Upper lobe of right lung (tissue), 1 donor: ENCODE data around the gene ZNF385C. TPM values are rescaled to one million over a fixed set of nuclear protein-coding genes. Genes with fewer than 3 reads are reported as not detected.

Experiments used
- ATAC-seq: fragments of 200-7000 bp; cut with Tn5 transposase; one replicate; pipeline ENCODE4 v1.9.1; 2020; ENCODE audit warnings: mild to moderate bottlenecking, moderate library complexity
- DNase-seq: peaks from one replicate; pipeline ENCODE4 v3.0.0-alpha.2; 2020
- H3K27ac ChIP-seq: fragments of 200-600 bp; one replicate; pipeline ENCODE4 v1.8.0; 2022
- H3K27me3 ChIP-seq: fragments of 200-600 bp; one replicate; pipeline ENCODE4 v1.8.0; 2022; ENCODE audit warnings: mild to moderate bottlenecking
- H3K36me3 ChIP-seq: fragments of 200-600 bp; one replicate; pipeline ENCODE4 v1.8.0; 2022
- H3K4me1 ChIP-seq: fragments of 200-600 bp; one replicate; pipeline ENCODE4 v1.8.0; 2022
- H3K4me3 ChIP-seq: fragments of 200-600 bp; one replicate; pipeline ENCODE4 v1.8.0; 2022; ENCODE audit warnings: mild to moderate bottlenecking
- H3K9me3 ChIP-seq: fragments of 200-600 bp; one replicate; pipeline ENCODE4 v1.8.0; 2022
- intact Hi-C: fragments of 100-400 bp; cut with DNase I; formaldehyde crosslinking; loops from one replicate; pipeline ENCODE4 v1.11.0; 2022
- total RNA-seq: library from RNA; stranded (reverse); fragmentation: NEBNext Ultra II Directional; extraction: Animal tissue kit (Norgen Biotek cat#: 25700); gene quantifications from one replicate; pipeline ENCODE4 v1.2.1, GENCODE V29; 2021
- TF ChIP-seq, protein P1 (sequence below): fragments of 200-600 bp; IDR thresholded peaks from one replicate; pipeline ENCODE4 v1.8.0; 2022; ENCODE audit warnings: antibody characterized with exemption
- donor health status: DM: no; HTN: yes; CAD: no; lungs with severe emphysema.

ZNF385C gene
- total RNA-seq, 1 donor from 2014 or later: 0.78 TPM

DNA sequence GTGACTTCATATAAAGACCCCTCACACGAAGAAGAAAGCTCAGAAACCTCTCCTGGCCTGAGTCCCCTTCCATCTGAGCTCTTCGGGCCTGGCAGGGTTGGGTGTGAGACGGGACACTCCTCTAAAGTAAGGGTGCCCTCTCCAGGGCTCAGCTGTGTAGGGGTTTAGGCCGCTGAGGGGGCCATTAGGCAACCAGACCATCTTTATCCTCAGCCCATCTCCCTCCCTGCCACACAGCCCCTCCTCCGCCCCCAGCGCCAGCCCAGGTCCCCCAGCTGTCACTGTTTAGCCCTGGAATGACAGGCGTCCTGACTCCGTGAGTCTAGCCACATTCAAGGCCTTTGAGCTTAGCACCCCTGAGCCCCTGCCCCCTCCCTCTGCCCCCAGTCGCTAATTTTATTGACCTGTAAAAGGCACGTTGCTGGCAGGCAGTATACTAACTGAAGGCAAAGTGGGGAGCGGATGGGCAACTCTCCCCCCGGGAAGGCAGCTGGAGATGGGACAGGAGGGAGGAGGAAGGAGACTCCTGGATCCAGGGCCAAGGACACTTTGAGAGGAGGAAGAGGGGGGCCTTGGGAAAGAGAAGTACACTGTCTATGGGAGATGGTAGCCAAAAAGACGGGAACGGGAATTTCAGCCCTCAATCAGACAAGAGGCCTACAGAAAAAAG, 592 bp upstream of the ZNF385C start:
- DNase-seq (no peak), ATAC-seq (no peak)
- TF ChIP-seq, protein P1, sequence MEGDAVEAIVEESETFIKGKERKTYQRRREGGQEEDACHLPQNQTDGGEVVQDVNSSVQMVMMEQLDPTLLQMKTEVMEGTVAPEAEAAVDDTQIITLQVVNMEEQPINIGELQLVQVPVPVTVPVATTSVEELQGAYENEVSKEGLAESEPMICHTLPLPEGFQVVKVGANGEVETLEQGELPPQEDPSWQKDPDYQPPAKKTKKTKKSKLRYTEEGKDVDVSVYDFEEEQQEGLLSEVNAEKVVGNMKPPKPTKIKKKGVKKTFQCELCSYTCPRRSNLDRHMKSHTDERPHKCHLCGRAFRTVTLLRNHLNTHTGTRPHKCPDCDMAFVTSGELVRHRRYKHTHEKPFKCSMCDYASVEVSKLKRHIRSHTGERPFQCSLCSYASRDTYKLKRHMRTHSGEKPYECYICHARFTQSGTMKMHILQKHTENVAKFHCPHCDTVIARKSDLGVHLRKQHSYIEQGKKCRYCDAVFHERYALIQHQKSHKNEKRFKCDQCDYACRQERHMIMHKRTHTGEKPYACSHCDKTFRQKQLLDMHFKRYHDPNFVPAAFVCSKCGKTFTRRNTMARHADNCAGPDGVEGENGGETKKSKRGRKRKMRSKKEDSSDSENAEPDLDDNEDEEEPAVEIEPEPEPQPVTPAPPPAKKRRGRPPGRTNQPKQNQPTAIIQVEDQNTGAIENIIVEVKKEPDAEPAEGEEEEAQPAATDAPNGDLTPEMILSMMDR: no peak
- Histone ChIP-seq H3K27ac (no peak overlapping the region), H3K4me3 (no peak overlapping the region), H3K27me3 (peaks cover 27% of the 10 kb centered on the region), H3K9me3 (no peaks in the 10 kb centered on the region), H3K36me3 (peaks cover 5% of the 10 kb centered on the region), H3K4me1 (peaks cover 4% of the 10 kb centered on the region)
- intact Hi-C loops: no loop called here

DNA sequence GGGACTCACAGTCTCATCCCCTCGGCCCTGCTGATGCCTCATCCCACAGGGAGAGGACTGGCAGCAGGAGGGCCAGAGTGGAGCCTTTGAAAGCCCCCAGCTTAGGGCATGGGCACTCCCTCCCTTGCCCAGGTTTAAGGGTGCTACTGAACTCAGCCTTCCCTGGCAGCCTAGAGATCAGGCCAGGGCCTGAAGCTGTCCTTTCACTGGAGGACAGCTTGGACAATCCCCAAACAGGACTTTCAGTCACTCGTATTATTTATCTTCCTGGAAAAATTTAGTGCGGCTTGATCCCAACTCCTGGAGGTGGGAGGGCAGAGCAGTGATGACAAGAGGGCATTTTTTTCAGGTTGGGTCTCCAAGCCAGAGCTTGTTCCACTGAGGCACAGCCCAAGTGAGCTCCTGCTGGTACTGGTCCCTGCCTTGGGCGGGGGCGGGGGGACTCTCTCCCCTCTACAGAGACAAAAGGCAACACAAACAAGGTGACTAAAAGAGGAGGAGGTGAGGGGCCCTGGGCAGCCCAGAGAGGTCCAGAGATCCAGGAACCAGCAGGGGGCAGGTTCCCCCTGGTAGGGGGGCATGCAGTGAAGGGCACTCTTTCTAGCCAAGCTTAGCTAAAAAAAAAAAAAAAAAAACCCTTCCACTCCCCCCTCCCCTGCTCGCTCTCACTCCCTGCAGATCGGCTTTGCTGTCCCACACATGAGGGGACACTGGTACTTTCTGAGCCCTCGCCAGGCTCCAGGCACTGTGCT, 1.7 kb downstream of the ZNF385C start:
- Histone ChIP-seq H3K27ac (no peak overlapping the region), H3K27me3 (peaks cover 27% of the 10 kb centered on the region), H3K36me3 (no peaks in the 10 kb centered on the region), H3K4me3 (no peak overlapping the region), H3K4me1 (peaks cover 4% of the 10 kb centered on the region), H3K9me3 (no peaks in the 10 kb centered on the region)
- TF ChIP-seq, protein P1: no peak
- no peak for DNase-seq
- ATAC-seq: no peak
- intact Hi-C loops: no loop called here

DNA sequence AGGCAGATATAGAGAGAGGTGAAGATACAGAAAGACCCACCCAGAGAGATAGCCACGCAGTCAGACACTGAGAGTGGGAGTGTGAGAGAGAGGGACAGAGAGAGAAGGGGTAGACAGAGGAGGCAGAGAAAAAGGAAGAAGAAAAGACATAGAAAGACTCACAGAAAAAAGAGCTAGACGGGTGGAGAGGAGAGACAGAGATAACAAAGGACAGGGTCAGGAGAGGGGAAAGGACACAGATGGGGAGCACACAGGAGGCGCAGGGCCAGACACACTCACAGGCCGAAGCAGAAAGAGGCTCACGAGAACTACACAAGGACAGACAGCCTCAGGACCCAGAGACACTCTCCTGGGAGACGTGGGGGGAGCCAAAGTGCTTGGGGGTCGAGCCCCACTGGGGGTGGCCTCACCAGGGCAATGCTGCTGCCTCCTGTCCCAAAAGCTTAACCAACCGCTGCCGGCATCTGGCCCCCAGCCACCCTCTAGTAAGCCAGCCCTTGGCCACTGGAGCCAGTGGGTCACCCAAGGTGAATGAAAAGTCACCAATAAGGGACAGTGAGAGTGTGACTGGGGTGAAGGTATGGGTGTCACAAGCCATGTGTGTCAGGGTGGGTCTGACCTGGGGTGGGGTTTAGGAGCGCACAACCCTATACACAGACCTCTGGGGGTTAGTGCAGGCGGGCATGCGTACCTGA, 3.8 kb downstream of the ZNF385C start:
- Histone ChIP-seq H3K4me1 (peaks cover 4% of the 10 kb centered on the region), H3K4me3 (no peak overlapping the region), H3K27ac (no peak overlapping the region), H3K36me3 (no peaks in the 10 kb centered on the region), H3K9me3 (no peaks in the 10 kb centered on the region), H3K27me3 (peaks cover 28% of the 10 kb centered on the region)
- TF ChIP-seq, protein P1: no peak
- ATAC-seq: no peak
- intact Hi-C loops: no loop called here
- DNase-seq: no peak

DNA sequence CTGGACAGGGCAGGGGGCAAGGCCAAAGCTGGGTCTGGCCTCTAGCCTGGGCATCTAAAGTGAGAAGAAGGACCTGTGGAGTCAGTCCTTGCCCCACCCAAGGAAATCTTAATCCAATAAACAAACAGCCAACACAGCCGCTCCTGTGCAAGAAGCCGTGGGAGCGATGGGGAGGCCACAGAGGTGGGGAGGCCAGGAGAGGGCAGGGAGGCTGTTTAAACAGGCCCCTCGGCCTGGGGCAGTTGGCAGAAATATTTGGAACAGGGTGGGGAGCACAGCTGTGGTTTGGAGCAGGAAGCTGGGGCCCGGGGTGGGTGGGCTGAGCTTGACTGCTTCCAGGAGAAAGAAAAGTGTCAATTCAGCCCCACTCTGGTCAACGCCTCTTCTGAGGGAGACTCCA, 5.3 kb downstream of the ZNF385C start:
- H3K4me1 ChIP-seq: peaks cover 1% of the 10 kb centered on the region
- no peaks in the 10 kb centered on the region for H3K36me3 ChIP-seq
- H3K27me3 ChIP-seq: peaks cover 43% of the 10 kb centered on the region
- no peaks in the 10 kb centered on the region for H3K9me3 ChIP-seq
- DNase-seq (no peak), ATAC-seq (no peak)
- no peak overlapping the region for H3K4me3 ChIP-seq
- TF ChIP-seq, protein P1: no peak
- H3K27ac ChIP-seq: no peak overlapping the region
- intact Hi-C loops: no loop called here

DNA sequence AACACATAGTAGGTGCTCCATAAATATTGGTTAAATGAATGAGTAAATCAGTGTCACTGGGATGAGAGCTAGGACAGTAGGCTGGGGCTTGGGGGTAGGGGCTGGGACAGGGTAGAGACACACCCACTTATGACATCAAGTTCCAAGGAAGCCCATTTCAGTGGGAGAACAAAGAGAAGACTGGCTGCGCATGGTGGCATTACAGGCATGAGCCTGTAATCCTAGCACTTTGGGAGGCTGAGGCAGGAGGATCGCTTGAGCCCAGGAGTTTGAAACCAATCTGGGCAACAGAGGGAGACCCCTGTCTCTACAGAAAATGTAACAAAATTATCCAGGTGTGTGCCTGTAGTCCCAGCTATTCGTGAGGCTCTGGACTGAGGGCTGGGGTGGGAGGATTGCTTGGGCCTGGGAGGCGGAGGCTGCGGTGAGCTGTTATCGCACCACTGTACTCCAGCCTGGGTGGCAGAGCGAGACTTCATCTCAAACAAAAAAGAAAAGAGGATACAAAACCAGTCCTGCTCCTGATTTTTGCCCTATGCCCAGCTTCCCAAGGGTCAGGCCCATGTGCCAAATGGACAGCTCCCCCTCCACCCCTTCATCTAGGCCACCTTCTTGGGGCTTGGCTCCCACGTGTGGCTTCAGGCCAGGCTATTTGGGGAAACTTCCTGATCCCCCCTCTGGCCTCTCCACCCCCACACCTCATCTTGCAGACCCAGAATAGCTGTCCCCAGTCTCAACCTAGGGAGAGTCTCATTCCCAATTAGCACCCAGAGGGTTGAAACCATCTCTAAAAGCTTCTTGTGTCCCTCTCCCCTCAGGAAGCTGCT, 7.1 kb downstream of the ZNF385C start:
- no peak overlapping the region for H3K4me3 ChIP-seq
- no peaks in the 10 kb centered on the region for H3K36me3 ChIP-seq
- H3K9me3 ChIP-seq: no peaks in the 10 kb centered on the region
- H3K4me1 ChIP-seq: no peaks in the 10 kb centered on the region
- DNase-seq (no peak), ATAC-seq (no peak)
- intact Hi-C loops: no loop called here
- peaks cover 25% of the 10 kb centered on the region for H3K27me3 ChIP-seq
- TF ChIP-seq, protein P1: no peak
- no peak overlapping the region for H3K27ac ChIP-seq
